Keratinocyte (primary cell): ENCODE measurements around the gene TRAPPC10.

Experiments
- EZH2 ChIP-seq: IDR thresholded peaks from one replicate; pipeline ENCODE4 v1.6.1; 2012; ENCODE audit warnings: inconsistent platforms, mild to moderate bottlenecking, low read length, moderate library complexity
- TF ChIP-seq, protein P1 (sequence below), 3 experiments: IDR thresholded peaks in 1 of 3; conservative IDR thresholded peaks in 1 of 3; optimal IDR thresholded peaks in 1 of 3; 2 replicates in 2 of 3; 3 replicates in 1 of 3; pipeline versions ENCODE3 to v1.5.1; 2011; ENCODE audit warnings: low read length in 3 of 3, mild to moderate bottlenecking in 3 of 3, moderate library complexity in 2 of 3, control low read depth in 1 of 3, inconsistent platforms in 1 of 3; ENCODE audit not compliant: insufficient read depth in 2 of 3; ENCODE audit errors: extremely low read depth in 1 of 3

DNA sequence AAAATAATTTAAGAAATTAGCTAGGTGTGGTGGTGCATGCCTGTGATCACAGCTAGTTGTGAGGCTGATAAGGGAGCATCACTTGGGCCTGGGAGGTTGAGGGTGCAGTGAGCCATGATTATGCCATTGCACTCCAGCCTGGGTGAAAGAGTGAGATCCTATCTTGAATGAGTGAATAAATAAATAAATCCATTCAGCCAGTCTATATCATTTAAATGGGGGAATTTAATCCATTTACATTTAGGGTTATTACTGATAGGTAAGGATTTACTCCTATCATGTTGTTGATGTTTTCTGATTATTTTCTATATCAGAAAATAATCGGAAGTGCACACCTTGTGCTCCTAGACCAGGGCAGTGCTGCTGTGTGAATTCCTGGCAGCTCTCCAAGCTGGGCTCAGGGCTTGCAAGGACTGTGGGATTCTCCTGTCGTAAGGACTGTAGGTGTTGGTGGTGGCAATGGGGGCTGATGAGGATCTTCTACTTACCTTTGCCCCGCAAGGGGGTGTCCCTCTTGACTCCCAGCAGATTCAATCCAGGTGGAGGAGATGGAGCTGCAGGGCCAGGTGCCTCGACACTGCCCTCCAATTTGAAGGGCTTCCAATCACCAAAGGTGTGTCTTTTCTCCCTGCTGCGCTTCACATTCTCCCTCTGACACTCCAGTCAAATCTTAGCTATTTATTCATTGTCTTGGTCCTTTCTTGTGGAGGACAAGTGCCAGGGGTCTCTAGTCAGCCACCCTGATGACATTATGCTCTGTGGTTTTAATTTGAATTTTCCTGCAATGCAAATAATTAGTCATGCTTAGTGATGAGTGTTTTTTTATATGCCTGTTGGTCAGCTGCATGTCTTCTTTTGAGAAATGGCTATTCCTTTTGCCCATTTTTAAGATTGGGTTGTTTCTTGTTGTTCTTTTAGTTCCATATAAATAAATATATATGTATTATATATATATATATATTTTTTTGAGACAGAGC is 14.1 kb upstream of the TRAPPC10 start:
- TF ChIP-seq, protein P1, sequence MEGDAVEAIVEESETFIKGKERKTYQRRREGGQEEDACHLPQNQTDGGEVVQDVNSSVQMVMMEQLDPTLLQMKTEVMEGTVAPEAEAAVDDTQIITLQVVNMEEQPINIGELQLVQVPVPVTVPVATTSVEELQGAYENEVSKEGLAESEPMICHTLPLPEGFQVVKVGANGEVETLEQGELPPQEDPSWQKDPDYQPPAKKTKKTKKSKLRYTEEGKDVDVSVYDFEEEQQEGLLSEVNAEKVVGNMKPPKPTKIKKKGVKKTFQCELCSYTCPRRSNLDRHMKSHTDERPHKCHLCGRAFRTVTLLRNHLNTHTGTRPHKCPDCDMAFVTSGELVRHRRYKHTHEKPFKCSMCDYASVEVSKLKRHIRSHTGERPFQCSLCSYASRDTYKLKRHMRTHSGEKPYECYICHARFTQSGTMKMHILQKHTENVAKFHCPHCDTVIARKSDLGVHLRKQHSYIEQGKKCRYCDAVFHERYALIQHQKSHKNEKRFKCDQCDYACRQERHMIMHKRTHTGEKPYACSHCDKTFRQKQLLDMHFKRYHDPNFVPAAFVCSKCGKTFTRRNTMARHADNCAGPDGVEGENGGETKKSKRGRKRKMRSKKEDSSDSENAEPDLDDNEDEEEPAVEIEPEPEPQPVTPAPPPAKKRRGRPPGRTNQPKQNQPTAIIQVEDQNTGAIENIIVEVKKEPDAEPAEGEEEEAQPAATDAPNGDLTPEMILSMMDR (optimal IDR thresholded peaks at IDR 0.05 in 1 of 3, IDR thresholded peaks at IDR 0.05 in 1 of 3, conservative IDR thresholded peaks at IDR 0.05 in 1 of 3; ENCODE audit: extremely low read depth in 1 of 3, insufficient read depth in 2 of 3, low read length in 3 of 3) = no peak
- TF ChIP-seq EZH2 = no peak
